Muscle of arm (tissue), 12 donors: ENCODE results near the gene TMEM233. TPM values are rescaled to one million over a fixed set of nuclear protein-coding genes. Genes with fewer than 3 reads are reported as not detected.
"Not testable (repeated sequence)": the region's sequence is repeated elsewhere in the genome, so short reads cannot be mapped to it uniquely, and the experiment has no call there.

Experiments
- DNase-seq: peaks from one replicate; pipeline ENCODE4 v3.0.0-alpha.2; 2013
- polyA plus RNA-seq, 12 donors: library from polyadenylated mRNA; unstranded; fragments of 120-200 nt; gene quantifications; one replicate each; pipeline ENCODE4 v1.2.1, GENCODE V29; 2013; ENCODE audit not compliant: insufficient read length in 12 of 12

TMEM233 gene
- polyA plus RNA-seq, 12 donors = 1.6 to 5.8 (median 3.7) TPM; not detected in 2

DNA sequence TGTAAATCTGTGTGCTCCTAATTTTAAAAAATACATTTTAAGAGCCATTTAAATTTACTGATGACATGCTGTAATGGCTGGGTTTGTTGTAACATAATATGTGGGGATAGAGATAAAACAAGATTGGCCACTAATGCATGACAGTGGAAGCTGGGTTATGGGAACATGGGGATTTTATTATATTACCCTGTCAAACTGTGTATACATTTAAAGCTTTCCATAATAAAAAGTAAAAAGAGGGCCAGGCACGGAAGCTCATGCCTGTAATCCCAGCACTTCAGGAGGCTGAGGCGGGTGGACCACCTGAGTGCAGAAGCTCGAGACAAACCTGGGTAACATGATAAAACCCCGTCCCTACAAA, 9.1 kb downstream of the TMEM233 start:
- no peak for DNase-seq

DNA sequence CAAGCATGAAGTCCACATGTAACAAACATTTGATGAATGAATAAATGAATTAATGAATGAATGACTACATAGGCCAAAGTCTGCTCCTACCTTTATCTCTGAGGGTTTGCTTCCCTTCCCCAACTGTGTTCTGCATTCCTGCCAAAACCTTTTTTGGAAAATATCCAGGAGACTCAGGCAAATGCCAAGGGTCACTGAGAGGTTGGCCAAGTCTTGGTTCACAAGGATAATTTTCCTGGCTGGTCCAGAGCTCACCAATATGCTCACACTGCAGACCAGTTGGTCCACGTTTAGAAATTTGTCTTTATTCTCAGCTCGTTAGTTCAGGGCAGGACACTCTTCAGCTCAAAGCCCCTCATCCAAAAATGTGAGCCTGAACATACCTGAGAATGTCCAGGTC, 10.2 kb downstream of the TMEM233 start:
- DNase-seq = no peak

DNA sequence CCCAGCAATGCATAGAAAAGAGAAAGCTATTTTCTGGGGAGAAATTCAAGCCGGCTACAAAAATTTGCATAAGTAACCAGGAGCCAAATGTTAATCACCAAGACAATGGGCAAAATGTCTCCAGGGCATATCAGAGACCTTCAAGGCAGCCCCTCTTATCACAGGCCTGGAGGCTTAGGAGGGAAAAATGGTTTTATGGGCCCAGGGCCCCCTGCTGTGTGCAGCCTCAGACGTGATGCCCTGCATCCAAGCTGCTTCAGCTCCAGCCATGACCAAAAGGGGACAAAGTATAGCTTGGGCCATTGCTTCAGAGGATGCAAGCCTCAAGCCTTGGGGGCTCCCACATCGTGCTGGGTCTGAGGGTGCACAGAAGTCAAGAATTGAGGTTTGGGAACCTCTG, 15.8 kb downstream of the TMEM233 start:
- no peak for DNase-seq

DNA sequence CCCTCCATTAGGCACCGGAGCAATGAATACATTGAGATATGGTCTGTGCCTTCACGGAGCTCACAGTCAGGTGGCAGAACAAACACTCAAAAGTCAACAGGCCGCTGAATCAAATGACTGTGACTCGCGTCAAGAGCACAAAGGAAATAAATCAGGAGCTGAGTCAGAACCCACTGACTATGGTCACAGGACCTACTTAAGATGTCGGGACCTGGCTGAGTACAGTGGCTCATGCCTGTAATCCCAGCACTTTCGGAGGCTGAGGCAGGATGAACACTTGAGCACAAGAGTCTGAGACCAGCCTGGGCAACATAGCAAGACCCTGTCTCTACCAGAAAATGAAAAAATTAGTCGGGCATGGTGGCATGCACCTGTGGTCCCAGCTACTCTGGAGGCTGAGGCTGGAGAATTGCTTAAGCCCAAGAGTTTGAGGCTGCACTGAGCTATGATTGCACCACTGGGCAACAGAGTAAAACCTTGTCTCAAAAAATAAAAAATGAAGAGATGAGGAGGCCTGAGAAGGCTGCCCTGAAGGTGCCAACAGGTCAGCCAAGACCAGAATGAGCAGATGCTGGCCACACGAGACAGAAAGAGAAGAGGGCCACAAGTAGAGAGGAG, 19.9 kb downstream of the TMEM233 start:
- no peak for DNase-seq

DNA sequence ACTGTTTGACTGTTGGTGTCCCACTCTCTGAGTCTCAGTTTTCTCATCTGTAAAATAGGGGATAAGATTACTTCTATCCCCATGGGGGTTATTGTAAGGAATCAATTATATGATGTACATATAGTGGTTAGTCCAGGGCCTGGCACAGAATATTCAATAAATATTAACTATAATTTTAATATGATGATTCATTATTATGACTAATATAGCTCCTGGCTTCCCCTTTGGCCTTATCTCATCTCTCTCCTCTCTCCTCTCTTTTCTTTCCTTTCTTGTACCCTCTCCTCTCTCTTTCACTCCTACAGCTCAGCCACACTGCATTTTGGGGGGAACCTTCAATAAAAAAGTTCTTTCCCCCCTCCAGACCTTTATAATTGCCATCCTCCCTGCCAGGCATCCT, 21.1 kb downstream of the TMEM233 start:
- no peak for DNase-seq

DNA sequence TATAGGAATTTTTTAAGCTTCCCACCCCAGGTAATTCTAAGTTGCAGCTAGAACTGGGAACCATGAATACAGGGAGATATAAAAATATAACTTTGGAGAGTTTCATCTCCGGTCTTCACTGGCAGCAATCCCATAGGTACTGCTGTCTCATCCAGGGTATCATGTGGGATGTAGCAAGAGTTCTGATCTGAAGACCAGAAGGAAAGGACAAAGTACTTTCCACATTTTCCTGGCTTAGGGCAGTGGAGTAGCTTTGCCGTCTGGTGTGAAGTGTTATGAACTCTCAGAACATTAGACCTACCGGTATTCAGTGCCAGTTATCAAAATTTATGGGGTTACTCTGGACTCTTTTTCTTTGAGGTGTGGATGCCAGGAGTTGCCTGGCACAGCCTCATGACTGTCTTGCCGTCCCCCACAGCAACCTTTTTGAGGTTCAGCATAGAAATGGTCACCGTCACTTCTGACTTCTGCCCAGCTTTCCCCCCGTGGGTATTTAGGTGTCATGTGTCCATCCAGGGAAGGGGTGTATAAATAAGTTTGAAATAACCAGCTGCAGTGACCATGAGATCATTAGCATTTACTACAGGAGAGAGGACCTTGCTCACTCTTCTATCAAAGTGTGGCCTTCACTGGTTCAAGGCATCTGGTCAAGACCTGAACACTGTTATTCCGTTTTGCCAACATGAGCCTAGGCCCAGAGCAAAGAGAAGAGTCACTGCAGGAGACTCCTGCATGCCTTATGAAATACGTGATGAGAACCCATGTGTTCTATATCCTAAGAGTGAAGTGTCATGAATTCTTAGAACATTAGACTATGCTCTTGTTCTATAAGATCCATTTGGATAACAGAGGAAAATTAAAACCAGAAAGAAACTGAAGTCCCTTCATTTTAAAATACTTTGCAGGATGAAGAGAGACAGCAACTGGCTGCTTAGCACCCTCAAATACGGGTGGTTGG, 22.2 kb downstream of the TMEM233 start:
- no peak for DNase-seq

DNA sequence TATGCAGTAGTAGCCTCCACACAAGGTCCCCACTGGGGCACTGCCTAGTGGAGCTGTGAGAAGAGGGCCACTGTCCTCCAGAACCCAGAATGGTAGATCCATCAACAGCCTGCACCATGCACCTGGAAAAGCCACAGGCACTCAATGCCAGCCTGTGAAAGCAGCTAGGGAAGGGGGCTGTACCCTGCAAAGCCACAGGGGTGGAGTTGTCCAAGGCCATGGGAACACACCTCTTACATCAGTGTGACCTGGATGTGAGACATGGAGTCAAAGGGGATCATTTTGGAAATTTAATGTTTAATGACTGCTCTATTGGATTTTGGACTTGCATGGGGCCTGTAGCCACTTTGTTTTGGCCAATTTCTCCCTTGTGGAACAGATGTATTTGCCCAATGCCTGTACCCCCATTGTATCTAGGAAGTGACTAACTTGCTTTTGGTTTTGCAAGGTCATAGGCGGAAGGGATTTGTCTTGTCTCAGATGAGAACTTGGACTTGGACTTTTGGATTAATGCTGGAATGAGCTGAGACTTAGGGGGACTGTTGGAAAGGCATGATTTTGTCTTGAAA, 24.8 kb downstream of the TMEM233 start:
- not testable (repeated sequence) for DNase-seq

DNA sequence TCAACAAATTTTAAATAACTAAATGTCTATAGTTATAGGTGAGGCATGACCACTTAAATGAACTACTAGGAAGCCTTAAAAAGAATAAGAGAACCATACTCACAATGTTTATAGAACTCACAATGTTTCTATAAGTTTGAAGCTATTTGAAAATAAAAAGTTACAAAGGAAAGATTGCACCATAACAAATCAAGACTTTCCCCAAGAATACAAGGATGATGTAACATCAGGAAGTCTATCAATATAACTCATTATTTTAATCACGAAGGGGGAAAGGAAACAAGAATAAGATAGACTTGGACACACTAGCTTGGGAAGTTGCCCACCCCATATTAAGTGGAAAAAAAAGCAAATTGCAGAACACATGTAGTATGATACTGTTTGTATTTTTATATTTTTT, 26.9 kb downstream of the TMEM233 start:
- DNase-seq = no peak

DNA sequence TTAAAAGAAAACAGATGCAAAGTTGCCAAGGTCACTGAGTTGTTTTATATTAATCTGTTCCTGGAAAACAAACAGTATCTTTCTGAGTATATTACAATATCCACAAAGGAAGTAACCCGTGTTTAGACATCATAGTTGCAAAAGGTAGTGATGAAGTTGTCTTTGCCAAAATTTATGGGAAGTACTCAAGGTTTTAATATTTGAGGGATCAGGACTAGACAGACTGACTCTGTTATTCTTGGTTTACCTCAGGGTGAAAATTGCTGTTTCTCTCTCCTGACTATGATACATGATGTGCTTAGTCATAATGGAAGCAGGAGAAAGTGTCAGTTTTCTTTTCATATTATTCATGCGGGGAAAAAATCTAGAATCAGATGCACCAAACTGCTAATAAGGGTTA, 28.3 kb downstream of the TMEM233 start:
- no peak for DNase-seq

DNA sequence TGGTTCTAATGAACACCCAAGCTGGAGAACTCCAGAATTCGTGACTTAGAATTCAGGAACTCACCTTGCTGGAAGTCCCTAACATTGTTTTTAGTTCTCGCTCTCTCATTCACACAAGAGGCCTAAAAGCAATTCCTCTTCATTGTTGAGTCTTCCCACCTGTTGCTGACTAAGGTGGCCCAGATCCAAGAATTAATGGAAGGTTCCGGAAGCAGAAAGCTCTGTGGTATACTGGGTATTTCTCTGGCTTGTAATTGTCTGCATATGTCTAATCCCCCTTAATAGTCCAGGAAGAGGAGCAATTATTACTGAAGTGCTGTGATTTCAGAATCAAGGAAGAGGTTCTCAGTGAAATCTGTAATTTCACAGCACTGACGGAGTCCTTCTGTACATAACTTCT, 31.4 kb downstream of the TMEM233 start:
- DNase-seq = no peak

DNA sequence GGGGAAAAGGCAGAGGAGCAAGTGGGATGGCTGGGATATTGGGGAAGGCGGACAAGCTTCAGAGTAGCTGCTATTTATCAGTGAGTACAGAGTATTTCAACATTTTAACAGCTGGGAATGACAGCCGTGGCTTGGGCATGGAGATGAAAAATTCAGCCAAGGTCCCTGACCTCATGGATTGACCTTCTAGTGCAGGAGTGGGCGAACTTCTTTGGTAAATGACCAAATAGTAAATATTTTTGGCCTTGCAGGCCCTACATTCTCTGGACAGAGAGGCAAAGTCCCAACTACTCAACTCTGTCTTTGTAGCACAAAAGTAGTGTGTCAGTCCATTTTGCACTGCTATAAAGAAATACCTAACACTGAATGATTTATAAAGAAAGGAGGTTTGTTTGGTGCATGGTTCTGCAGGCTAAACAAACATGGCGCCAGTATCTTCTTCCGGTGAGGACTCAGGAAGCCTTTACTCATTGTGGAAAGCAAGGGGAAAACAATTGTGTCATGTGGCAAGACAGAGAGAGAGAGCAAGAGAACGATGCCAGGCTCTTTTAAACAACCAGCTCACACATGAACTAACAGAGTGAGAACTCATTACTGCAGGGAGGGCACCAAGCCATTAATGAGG, 33.6 kb downstream of the TMEM233 start:
- DNase-seq = no peak

DNA sequence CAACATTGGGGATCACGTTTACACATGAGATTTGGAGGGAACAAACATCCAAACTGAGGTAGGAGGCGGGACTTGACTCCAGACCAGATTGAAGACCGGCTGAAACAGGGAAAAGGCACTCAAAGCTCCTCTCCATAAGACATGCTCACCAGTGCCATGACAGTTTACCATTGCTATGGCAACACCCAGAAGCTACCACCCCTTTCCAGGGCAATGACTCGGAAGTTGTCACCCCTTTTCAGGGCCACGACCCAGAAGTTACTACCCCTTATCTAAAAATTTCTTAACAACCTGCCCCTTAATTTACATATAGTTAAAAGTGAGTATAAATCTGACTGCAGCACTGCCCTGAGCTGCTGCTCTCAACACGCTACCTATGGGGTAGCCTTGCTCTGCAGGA, 34.1 kb downstream of the TMEM233 start:
- no peak for DNase-seq

DNA sequence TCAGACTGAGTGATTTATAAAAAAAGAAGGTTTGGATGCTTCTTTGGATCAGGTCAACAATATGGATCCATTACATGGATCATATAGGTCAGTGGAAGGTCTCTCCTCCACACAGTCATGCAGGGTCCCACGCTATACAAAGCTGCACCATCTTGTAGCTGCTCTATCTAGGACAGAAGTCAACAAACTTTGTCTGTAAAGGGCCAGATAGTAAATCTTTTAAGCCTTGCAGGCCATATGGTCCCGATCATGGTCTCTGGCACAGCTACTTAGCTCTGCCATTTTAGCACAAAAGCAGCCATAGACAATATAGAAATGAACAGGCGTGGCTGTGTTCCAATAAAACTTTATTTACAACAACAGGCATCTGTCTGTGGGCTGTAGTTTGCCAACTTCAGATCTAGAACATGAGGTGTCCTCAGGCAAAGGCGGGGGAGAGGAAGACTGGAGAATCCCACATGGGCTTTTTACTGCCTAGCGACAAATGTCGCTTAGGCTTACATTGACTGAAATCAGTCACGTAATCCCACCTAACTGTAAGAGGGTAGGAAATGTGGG, 36.7 kb downstream of the TMEM233 start:
- no peak for DNase-seq

DNA sequence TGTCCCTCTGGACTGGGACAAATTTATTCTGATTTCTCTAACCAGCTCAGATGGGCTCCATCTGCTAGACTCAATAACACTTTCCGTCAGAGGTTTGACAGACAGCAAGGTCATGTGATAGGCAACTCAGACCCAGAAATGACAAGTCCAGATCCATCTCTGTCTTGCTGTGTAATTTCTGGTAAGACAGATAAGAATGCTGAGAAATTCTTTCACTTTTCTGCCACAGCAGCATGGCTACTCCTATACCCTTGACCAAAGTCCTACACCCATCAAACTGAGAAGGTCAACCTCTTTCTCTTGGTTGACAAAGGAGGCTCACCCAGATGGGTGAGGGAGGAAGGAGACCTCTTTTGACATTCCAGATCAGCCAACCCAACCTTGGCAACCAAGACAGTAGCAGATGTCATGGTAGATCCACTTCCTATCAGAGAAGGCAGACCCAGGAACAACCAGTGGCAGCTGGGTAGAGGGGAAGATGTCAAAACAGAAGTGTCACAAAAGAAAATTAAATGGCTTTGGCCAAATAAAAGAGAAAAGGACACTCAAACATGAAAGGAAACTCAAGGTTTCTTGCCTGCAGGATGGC, 37.5 kb downstream of the TMEM233 start:
- DNase-seq = no peak

DNA sequence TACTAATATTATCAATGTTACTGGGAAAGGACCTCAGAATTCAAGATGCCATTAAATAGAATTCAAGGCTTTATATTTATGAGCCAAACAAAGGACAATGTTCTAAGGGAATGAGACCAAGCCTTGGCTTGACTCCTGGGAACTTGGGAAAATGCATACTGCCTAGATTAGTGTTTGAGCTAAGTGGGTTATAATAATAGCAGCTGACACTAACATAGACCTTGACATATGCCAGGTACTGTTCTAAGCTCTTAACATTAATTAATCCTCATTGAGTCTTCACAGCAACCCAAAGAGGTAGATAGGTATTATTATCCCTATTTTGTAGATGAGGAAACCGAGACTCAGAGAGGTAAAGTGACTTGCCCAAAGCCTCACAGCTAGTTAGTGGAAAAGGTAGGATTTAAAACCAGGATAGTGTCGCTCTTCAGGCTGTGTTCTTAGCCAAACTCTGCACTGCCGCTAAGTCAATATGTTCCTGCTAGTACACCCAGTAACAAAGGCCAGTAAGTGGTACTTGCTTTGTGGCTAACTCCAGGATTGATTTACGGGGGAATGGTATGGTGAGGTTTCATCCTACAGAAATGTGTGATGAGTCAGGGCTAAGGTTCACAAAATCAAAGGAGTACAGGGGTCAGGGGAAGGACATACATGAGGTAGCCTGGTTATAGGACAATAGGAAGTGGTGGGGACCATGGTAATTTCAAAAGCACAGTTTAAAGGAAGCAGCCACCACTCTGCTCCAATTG, 38.5 kb downstream of the TMEM233 start:
- no peak for DNase-seq

DNA sequence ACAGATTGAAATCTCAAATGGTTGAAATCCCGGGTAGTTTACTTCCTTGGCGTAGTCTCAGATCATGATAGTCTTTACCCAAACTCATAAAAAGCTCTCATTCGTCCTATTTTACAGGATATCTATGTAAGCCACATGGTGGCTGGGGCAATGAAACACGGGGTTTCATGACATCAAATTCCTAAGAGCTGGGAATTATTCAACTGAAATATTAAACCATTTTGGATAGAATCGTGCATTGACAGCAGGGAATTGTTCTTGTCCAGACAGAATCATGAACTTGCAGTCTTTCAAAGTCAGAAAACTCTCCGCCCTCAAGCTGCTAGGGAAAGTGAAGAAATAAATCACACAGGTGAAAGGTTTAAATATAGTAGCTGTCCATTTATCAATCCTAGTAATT, 41.2 kb downstream of the TMEM233 start:
- no peak for DNase-seq

DNA sequence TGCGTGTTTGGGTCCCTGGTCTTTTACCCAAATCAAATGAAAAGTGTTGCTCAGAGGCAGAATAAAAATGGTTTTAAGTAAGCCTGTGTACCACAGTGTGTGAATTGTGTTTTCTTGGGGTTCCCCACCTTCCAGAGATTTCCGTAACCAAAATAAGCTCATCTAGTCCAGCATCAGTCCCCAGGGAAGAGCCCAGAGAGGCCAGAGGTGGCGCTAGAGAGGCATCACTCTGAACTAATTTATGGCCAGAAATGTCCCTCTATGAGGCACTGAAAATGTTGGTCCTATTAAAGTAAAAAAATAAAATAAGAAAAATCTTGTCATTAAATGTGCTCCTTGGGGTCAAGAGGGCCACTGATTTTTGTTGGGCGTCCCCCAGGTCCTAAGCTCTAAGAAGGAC, 49.4 kb downstream of the TMEM233 start:
- DNase-seq = no peak

DNA sequence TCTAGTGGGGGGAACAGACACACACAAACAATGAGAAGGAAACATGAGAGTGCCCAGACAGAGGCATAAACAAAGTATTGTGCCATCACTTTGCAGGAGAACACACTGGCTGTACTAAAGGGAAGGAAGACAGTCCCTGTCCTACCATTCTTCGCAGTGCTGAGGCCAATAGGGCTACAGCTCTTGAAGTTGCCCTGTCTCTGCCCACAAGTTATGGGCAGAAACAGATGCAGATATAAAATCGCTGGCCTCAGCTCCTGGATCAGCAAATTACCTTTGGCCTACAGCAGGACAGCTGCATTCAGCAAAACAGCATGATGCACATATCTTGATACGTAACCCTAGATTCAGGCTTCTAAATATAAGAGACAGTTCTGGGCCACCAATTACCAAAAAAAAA, 51.4 kb downstream of the TMEM233 start:
- DNase-seq = no peak

DNA sequence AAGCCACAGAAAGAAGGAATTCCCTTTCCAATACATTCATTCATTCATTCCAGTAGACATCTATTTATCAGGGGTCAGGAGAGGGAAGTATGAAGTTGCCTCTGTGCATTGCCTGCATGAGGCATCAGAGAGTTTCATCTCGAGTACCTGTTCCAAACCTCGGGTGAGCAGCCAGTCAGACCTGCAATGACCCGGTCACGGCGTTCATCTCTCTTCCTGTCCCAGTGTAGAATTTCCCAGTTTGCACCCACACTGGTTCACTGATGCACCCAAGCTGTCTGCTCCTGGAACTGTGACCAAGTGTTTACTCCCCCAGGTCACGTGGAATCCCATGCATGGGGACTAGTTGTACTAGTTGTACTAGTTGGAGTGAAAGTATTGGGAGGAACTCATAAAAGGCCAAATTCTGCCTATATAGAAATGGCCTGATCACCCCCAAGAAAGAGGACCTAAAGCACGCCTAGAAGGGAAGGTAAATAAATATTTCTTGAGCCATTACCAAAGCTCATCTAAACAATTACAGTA, 52.0 kb downstream of the TMEM233 start:
- DNase-seq = no peak

DNA sequence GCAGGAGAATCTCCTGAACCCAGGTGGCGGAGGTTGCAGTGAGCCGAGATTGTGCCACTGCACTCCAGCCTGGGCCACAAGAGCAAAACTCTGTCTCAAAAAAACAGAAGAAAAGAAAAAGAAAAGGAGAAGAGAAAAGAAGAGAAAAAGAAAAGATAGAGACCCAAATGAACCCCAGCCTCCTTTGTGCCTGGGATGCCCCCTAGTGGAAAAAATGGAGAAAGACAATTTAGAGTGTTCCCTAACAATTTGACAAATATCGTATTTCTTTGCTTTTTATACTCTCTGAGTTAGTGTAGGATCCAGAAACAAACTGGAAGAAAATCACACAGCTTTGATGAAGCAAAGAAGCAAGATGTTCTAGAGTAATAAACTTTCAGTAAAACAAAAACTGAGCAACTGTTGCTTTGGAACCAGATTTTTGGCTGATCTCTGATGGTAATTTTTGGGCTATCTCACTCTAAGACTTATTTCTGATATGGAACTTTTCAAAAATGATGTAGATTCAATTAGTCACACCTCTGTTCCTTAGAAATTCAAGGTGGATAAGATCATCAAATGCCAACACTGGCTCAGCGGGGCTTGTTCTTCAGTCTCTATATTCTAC, 55.7 kb downstream of the TMEM233 start:
- no peak for DNase-seq
